Lower lobe of right lung (tissue), 2 donors: ENCODE data around the gene AKAP8L. TPM values are rescaled to one million over a fixed set of nuclear protein-coding genes. Genes with fewer than 3 reads are reported as not detected.
"Not testable (repeated sequence)": the region's sequence is repeated elsewhere in the genome, so short reads cannot be mapped to it uniquely, and the experiment has no call there.

ENCODE experiments used
- ATAC-seq, 2 donors: fragments of 200-7000 bp; cut with Tn5 transposase; one replicate each; pipeline ENCODE4 v1.9.1; 2020 to 2022; ENCODE audit warnings: mild to moderate bottlenecking in 2 of 2, moderate library complexity in 2 of 2
- DNase-seq: peaks from one replicate; pipeline ENCODE4 v3.0.0-alpha.2; 2020
- H3K27ac ChIP-seq: fragments of 200-600 bp; one replicate; pipeline ENCODE4 v1.8.0; 2022
- H3K27me3 ChIP-seq: fragments of 200-600 bp; one replicate; pipeline ENCODE4 v1.8.0; 2022; ENCODE audit warnings: low read depth
- H3K36me3 ChIP-seq: fragments of 200-600 bp; one replicate; pipeline ENCODE4 v1.8.0; 2022; ENCODE audit warnings: mild to moderate bottlenecking
- H3K4me1 ChIP-seq: fragments of 200-600 bp; one replicate; pipeline ENCODE4 v1.8.0; 2022
- H3K4me3 ChIP-seq: fragments of 200-600 bp; one replicate; pipeline ENCODE4 v1.8.0; 2022; ENCODE audit warnings: mild to moderate bottlenecking
- H3K9me3 ChIP-seq: fragments of 200-600 bp; one replicate; pipeline ENCODE4 v1.8.0; 2022
- intact Hi-C: fragments of 100-400 bp; cut with DNase I; formaldehyde crosslinking; loops from one replicate; pipeline ENCODE4 v1.11.0; 2022
- total RNA-seq: library from RNA; stranded (reverse); fragmentation: NEBNext Ultra II Directional; extraction: Animal tissue kit (Norgen Biotek cat#: 25700); gene quantifications from one replicate; pipeline ENCODE4 v1.2.1, GENCODE V29; 2021
- TF ChIP-seq, protein P1 (sequence below): fragments of 200-600 bp; IDR thresholded peaks from one replicate; pipeline ENCODE4 v1.8.0; 2022; ENCODE audit warnings: antibody characterized with exemption, mild to moderate bottlenecking
- donor health status: DM: no; HTN: yes; CAD: no; lungs with severe emphysema.

The AKAP8L gene
- total RNA-seq, 1 donor from 2014 or later, result 94.2 TPM

DNA sequence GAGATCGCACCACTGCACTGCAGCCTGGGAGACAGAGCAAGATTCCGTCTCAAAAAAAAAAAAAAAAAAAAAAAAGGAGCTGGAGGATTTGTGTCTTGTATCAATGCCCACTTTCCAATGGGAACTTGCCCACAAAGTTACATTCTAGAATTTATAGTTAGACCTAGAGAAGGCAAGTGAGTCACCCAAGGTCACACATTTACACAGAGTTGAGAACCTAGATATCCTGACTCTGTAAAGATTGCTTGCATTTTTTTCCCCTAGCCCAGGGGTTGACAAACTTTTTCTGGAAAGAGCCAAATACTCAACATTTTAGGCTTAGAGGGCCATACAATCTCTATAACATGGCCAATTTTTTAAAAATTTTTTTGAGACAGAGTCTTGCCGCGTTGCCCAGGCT lies 78.7 kb downstream of the AKAP8L start:
- DNase-seq (no peak), ATAC-seq (no peak)
- Histone ChIP-seq H3K9me3 (no peaks in the 10 kb centered on the region), H3K4me1 (no peaks in the 10 kb centered on the region), H3K36me3 (peaks cover 9% of the 10 kb centered on the region), H3K27ac (no peak overlapping the region), H3K27me3 (no peaks in the 10 kb centered on the region), H3K4me3 (no peak overlapping the region)
- intact Hi-C loops, result no loop called here
- TF ChIP-seq, protein P1, sequence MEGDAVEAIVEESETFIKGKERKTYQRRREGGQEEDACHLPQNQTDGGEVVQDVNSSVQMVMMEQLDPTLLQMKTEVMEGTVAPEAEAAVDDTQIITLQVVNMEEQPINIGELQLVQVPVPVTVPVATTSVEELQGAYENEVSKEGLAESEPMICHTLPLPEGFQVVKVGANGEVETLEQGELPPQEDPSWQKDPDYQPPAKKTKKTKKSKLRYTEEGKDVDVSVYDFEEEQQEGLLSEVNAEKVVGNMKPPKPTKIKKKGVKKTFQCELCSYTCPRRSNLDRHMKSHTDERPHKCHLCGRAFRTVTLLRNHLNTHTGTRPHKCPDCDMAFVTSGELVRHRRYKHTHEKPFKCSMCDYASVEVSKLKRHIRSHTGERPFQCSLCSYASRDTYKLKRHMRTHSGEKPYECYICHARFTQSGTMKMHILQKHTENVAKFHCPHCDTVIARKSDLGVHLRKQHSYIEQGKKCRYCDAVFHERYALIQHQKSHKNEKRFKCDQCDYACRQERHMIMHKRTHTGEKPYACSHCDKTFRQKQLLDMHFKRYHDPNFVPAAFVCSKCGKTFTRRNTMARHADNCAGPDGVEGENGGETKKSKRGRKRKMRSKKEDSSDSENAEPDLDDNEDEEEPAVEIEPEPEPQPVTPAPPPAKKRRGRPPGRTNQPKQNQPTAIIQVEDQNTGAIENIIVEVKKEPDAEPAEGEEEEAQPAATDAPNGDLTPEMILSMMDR, result no peak

DNA sequence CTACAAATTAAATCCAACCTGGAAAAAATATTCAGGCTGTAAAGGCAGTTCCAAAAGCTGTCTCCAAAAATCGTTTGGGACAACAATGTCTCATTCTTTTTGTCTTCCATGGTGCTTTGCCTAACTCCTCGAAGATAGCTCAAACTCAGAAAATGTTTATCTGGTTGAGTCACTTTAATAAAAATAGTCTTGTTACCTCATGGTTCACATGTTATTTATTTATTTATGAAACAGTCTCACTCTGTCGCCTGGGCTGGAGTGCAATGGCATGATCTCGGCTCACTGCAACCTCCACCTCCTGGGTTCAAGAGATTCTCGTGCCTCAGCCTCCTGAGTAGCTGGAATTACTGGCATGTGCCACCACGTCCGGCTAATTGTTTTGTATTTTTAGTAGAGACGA lies 81.6 kb downstream of the AKAP8L start:
- H3K27me3 ChIP-seq, result no peaks in the 10 kb centered on the region
- H3K9me3 ChIP-seq, result no peaks in the 10 kb centered on the region
- H3K27ac ChIP-seq, result no peak overlapping the region
- H3K36me3 ChIP-seq, result no peaks in the 10 kb centered on the region
- TF ChIP-seq, protein P1, result no peak
- intact Hi-C loops, result no loop called here
- no peak overlapping the region for H3K4me3 ChIP-seq
- ATAC-seq (no peak), DNase-seq (no peak)
- peaks cover 18% of the 10 kb centered on the region for H3K4me1 ChIP-seq

DNA sequence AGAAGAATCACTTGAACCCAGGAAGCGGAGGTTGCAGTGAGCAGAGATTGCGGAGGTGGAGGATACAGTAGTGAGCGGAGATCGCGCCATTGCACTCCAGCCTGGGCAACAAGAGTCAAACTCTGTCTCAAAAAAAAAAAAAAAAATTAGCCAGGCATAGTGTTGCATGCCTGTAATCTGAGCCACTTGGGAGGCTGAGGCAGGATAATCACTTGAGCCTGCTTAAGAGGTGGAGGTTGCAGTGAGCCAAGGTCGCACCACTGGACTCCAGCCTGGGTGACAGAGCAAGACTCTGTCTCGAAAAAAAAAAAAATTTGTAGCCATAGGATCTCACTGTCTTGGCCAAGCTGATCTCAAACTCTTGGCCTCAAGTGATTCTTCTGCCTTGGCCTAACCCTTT lies 82.8 kb downstream of the AKAP8L start:
- intact Hi-C loops, H3K4me3 ChIP-seq, DNase-seq, H3K36me3 ChIP-seq, H3K27me3 ChIP-seq, ATAC-seq, H3K27ac ChIP-seq, H3K9me3 ChIP-seq: not testable (repeated sequence)
- H3K4me1 ChIP-seq, result peaks cover 19% of the 10 kb centered on the region

DNA sequence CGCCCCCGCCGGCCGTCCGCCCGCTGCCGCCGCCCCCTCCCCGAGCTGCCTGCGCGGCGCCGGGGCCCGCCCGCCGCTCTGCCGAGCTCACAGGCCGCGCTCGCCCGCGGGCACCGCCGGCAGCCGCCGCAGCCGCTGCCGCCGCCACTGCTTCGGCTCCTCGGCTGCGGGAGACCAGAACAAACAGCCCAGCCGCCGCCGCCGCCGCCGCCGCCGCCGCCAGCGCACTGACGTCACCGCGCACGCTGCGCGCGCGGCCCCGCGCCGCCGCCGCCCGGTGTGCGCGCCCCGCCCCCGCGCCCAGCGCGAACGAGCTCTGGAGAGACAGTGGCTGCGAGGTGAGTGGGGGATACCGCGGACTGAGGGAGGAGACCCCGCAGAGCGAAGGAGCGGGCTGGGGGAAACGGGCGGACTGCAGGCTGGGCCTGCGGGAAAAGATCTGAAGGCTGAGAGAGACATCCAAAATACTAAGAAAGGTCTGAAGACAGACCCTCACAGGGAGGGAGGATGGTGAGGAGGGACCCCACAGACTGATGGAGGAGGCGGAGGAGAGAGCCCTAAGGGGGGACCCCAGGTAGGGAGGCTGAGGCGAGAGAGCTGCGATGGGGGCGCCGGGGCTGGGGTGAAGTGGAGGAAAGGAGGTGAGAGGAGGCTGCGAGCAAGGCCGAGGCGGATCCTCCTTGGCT lies 86.3 kb downstream of the AKAP8L start, which contains the start of gene BRD4:
Gene BRD4, minus strand, starts transcription at position 229 of the 686 bp plus-strand sequence. CDS start 59,440 bp downstream, outside the sequence.
- no peaks in the 10 kb centered on the region for H3K27me3 ChIP-seq
- H3K36me3 ChIP-seq, result no peaks in the 10 kb centered on the region
- peak within 1 kb of the TSS; percentile 95 for H3K4me3 ChIP-seq
- H3K4me1 ChIP-seq, result peaks cover 53% of the 10 kb centered on the region
- TF ChIP-seq, protein P1, result no peak
- ATAC-seq (peak; percentile 75 to 83), DNase-seq (peak; percentile 83)
- no peaks in the 10 kb centered on the region for H3K9me3 ChIP-seq
- intact Hi-C loops, result no loop called here
- peak within 1 kb of the TSS; percentile 89 for H3K27ac ChIP-seq

DNA sequence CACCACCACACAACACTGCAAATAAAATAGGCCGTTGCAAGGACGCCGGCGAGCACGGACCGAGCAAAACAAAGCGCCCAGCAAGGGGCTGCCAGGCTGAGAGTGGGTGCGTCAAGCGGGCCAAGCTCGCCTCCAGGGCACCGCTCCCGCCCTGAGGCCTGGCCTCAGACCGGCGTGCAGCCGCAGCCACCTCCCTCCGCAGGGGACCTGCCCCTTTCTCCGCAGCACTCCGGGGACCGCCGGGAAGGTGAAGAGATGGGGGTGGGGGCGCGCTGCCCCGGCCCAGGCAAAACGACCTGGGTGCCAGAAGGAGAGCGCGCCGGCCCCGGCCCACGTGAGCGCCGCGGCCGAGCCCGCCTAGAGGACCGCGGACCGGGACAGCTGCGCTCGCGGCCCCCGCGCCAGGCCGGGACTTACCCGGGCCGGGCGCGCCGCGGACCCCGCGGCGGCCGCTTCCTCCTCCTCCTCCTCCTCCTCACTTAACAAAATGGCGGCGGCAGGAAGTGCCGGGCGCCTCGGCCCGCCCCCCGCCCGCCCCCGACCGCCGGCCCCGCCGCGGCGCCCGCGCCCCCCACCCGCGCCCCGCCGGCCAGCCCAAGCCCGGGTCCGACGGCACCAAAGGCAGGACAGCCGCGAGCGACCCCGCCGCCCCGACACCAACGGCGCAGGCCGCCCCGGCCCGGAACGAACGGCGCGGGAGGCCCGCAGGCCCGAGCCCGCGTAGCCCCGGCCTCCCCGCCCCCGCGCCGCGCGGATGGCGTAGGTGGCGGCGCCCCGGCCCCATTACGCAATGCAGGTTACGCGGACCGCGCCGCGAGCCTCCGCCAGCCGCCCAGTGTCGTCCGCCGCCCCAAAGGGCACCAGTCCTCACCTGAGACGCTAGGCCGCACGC lies 87.1 kb downstream of the AKAP8L start:
- no peaks in the 10 kb centered on the region for H3K36me3 ChIP-seq
- peak overlapping the region; percentile 95 for H3K4me3 ChIP-seq
- no peaks in the 10 kb centered on the region for H3K9me3 ChIP-seq
- peak; percentile 47 to 54 for ATAC-seq
- H3K27me3 ChIP-seq, result no peaks in the 10 kb centered on the region
- TF ChIP-seq, protein P1, result no peak
- H3K27ac ChIP-seq, result peak overlapping the region; percentile 89
- DNase-seq, result peak; percentile 71
- intact Hi-C loops, result no loop called here
- peaks cover 60% of the 10 kb centered on the region for H3K4me1 ChIP-seq
